Retinal pigment epithelial cell (primary cell): Measurements from ENCODE around the gene SIRT5.

Experiments used
- DNase-seq: peaks from one replicate; pipeline ENCODE4 v3.0.0-alpha.2; 2010; ENCODE audit warnings: low read depth
- H3K4me3 ChIP-seq: 2 replicates; pipeline ENCODE4 v1.5.1; 2011; ENCODE audit warnings: mild to moderate bottlenecking, low read length, control low read depth, moderate library complexity
- TF ChIP-seq, protein P1 (sequence below): conservative IDR thresholded peaks from 2 replicates; pipeline ENCODE4 v1.5.1; 2011; ENCODE audit warnings: low read depth, low read length, control low read depth, inconsistent platforms

The SIRT5 gene

GRCh38 chr6:13538600-13538999, 35.8 kb upstream of the SIRT5 start:
- TF ChIP-seq, protein P1, sequence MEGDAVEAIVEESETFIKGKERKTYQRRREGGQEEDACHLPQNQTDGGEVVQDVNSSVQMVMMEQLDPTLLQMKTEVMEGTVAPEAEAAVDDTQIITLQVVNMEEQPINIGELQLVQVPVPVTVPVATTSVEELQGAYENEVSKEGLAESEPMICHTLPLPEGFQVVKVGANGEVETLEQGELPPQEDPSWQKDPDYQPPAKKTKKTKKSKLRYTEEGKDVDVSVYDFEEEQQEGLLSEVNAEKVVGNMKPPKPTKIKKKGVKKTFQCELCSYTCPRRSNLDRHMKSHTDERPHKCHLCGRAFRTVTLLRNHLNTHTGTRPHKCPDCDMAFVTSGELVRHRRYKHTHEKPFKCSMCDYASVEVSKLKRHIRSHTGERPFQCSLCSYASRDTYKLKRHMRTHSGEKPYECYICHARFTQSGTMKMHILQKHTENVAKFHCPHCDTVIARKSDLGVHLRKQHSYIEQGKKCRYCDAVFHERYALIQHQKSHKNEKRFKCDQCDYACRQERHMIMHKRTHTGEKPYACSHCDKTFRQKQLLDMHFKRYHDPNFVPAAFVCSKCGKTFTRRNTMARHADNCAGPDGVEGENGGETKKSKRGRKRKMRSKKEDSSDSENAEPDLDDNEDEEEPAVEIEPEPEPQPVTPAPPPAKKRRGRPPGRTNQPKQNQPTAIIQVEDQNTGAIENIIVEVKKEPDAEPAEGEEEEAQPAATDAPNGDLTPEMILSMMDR, result no peak
- no peak overlapping the region for H3K4me3 ChIP-seq
- DNase-seq, result no peak

DNA sequence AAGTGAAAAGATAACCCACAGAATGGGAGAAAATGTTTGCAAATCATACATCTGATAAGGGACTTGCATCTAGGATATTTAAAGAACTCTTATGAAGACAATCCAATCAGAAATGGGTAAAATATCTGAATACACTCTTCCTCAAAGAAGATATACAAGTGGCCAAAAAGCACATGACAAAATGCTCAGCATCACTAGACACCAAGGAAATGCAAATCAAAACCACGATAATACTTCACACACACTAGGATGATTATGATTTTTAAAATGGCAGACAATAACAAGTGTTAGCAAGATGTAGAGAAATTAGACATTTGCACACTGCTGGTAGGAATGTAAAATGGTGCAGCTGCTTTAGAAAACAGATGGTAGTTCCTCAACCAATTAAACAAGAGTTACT, 34.8 kb upstream of the SIRT5 start:
- TF ChIP-seq, protein P1, result no peak
- DNase-seq, result no peak
- H3K4me3 ChIP-seq, result no peak overlapping the region

- DNase-seq, result no peak
- TF ChIP-seq, protein P1, result no peak
- H3K4me3 ChIP-seq, result no peak overlapping the region
Observed at GRCh38 chr6:13541496-13541895, 32.9 kb upstream of the SIRT5 start.

DNA sequence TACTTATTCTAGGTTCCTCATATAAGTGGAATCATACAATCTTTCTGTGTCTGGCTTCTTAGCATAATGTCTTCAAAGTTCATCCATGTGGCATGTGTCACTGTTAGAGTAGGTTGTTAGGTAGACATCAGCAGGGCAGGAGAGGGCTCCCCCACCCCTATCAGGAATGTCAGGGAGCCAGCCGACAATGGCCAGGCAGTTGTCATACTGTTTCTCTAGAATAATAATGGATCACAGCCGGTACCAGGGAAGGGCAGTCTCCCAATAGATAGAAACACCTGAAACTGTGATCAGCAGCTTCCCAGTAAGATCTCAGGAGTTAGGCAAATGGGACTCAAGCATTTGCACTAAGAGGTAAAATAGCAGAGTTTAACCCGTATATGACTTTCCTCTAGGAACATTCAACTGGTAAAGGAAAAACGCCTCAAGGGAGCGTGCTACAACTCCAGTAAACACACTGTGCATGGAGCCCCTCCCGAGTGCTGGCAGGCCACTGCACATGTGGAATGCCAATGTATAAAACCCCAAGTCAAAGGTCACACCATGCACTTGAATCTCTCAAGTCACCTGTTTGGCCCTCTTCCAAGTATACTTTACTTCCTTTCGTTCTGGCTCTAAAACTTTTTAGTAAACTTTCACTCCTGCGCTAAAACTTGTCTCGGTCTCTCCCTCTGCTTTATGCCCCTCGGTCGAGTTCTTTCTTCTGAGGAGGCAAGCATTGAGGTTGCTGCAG, 29.8 kb upstream of the SIRT5 start:
- TF ChIP-seq, protein P1, result no peak
- H3K4me3 ChIP-seq, result no peak overlapping the region
- DNase-seq, result no peak

DNA sequence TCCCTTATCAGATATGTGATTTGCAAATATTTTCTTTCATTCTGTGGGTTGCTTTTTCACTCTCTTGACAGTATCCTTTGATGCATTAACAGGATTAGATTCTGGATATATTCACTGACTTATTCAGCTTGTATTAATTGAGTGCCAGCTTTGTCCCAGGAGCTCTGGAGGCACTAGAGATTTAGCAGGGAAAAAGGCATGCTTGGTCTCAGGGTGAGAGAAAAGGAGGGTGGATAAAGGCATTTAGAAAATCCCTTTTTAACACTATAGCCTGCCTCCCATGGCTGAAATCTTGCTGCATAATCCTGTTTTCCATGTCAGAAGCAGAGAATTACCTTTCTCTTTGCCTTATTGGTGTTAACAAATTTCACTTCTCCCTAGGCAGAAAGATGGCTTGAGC, 28.5 kb upstream of the SIRT5 start:
- TF ChIP-seq, protein P1, result no peak
- H3K4me3 ChIP-seq, result no peak overlapping the region
- DNase-seq, result no peak

- no peak for DNase-seq
- TF ChIP-seq, protein P1, result no peak
- no peak overlapping the region for H3K4me3 ChIP-seq
Observed at GRCh38 chr6:13548500-13549210, 25.7 kb upstream of the SIRT5 start.

DNA sequence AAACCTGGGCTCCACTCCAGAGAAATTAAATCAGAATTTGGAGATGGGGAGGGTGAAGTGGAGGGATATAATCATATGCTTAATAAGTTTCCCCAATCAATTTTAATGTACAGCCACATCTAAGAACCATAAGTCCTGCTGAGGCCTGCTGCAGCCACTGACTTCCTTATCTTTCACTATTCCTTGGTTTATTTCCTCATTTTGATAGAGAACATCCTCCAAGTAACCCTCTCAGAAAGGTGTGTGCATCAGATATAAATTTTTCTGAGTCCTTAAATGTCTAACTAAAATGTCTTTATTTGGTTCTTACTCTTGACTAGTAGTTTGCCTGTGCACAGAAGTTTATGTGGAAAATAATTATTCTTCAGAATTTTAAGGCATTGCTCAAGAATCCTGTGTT, 23.7 kb upstream of the SIRT5 start:
- no peak for DNase-seq
- TF ChIP-seq, protein P1, result no peak
- H3K4me3 ChIP-seq, result no peak overlapping the region
